Fibroblast of pulmonary artery (primary cell): ENCODE data around the gene CNTN4.
A peak's percentile ranks its signal among the peaks of the same experiment; 100 is the strongest.

Experiments used
- DNase-seq: peaks from one replicate; pipeline ENCODE4 v3.0.0-alpha.2; 2010; ENCODE audit warnings: low read depth
- H3K4me3 ChIP-seq: replicated peaks from 2 replicates; pipeline ENCODE4 v1.5.1; 2011; ENCODE audit warnings: low read depth, mild to moderate bottlenecking, control low read depth, low read length, moderate library complexity
- CTCF ChIP-seq: IDR thresholded peaks from 2 replicates; pipeline ENCODE4 v1.5.1; 2011; ENCODE audit warnings: mild to moderate bottlenecking, control low read depth, low read length, inconsistent platforms; ENCODE audit errors: missing control alignments

Gene CNTN4

GRCh38 chr3:2661078-2661477, 562.4 kb downstream of the CNTN4 start:
- TF ChIP-seq CTCF: no peak
- H3K4me3 ChIP-seq: no peak overlapping the region
- peak; percentile 2 for DNase-seq

GRCh38 chr3:2677501-2677900, 578.8 kb downstream of the CNTN4 start:
- H3K4me3 ChIP-seq: no peak overlapping the region
- no peak for DNase-seq
- TF ChIP-seq CTCF: no peak

DNA sequence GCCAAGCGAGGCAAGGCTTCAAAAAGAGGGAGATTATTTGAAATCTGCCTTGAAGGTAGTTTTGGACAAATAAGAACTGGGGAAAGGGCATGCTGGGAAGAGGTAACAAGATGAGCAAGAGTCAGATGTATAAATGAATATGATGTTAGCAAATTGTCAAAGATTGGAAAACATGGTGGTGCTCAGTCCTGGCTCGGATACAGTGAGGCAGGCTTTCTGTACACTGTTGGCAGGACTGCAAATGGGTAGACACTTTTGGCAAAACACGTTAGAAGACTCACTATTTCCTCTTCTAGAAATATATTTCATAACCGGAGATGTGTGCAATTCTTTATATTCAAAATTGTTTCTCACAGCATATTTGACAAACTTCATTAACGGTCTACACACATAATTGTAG, 581.6 kb downstream of the CNTN4 start:
- no peak overlapping the region for H3K4me3 ChIP-seq
- no peak for TF ChIP-seq CTCF
- DNase-seq: no peak

DNA sequence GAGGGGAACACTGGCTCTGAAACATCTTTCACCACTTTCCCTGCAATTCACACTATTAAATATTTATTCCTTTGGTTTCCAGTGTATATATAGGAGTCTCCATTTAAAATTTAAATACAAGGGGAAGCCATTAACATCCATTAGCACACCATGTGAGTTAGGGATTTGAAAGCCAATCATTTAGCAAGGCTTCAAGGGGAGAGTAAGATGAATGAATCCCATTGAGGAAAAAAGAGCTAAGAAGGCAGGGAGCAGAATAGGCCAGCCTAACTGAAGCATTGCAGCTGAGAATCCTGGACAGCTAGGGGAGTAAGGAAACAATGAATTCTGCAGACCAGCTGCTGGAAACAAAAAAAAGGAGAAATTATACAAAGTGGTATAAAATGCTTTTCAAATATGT, 585.4 kb downstream of the CNTN4 start:
- no peak overlapping the region for H3K4me3 ChIP-seq
- no peak for TF ChIP-seq CTCF
- DNase-seq: no peak

DNA sequence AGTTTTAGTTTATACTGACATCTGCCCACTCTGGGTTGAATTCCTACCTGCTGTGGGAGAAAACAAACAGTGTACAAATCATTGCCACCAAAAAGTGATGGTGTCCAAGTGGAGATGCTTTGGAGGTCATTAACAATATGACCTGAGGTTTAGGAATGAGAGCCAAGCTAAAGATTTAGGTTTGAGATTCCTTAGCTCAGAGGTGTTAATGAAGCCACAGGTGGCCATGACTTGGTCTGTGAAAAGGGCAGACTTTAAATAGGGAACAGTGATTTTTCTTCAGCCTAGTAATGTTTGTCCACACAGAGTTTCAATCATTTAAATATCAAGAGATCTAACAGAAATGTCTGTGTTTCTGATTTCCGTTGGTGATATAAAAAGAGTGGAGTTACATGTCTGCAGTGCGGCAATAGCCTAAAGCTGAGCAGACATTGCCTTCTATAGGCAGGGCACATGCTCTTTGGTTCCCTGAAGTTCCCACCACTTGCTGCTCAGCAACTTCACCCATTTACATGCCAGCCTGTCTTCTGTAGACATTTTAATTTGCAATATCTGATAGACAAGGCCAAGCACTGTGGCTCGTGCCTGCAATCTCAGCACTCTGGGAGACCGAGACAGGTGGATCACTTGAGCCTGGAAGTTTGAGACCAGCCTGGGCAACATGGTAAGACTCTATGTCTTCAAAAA, 588.3 kb downstream of the CNTN4 start:
- no peak overlapping the region for H3K4me3 ChIP-seq
- no peak for TF ChIP-seq CTCF
- no peak for DNase-seq

- DNase-seq: no peak
- no peak for TF ChIP-seq CTCF
Measured at GRCh38 chr3:2697589-2697988, 598.9 kb downstream of the CNTN4 start.

GRCh38 chr3:2701471-2701870, 602.8 kb downstream of the CNTN4 start:
- no peak overlapping the region for H3K4me3 ChIP-seq
- no peak for TF ChIP-seq CTCF
- DNase-seq: no peak

More at GRCh38 chr3:2697589-2697988, 598.9 kb downstream of the CNTN4 start:
- no peak overlapping the region for H3K4me3 ChIP-seq
